Osteoblast (primary cell): ENCODE measurements around the gene LCAT. TPM values are rescaled to one million over a fixed set of nuclear protein-coding genes. Genes with fewer than 3 reads are reported as not detected.

Source experiments
- total RNA-seq: library from RNA; depleted of rRNA; stranded (reverse); fragments of >200 nt; gene quantifications from 2 replicates; pipeline ENCODE4 v1.2.3, GENCODE V29; 2012

The LCAT gene
- total RNA-seq, 1 donor = 6.9 TPM

Other genes starting within 250 kb of the LCAT start
- 15.9 and 19.4 TPM in 2 replicates for gene GFOD2, start 224.8 kb downstream of the LCAT start, total RNA-seq
- gene RANBP10, start 137.6 kb downstream of the LCAT start, total RNA-seq = 5.4 and 5.6 TPM in 2 replicates
- gene TSNAXIP1, start 137.2 kb downstream of the LCAT start, total RNA-seq = 0.88 and 1.8 TPM in 2 replicates
- gene THAP11, start 101.8 kb downstream of the LCAT start, total RNA-seq = 23.6 and 25.7 TPM in 2 replicates
- 203 TPM in 2 replicates for gene NUTF2, start 97.2 kb downstream of the LCAT start, total RNA-seq
- gene CENPT, start 96.4 kb downstream of the LCAT start, total RNA-seq = 24.2 and 25.6 TPM in 2 replicates
- gene EDC4, start 71.1 kb downstream of the LCAT start, total RNA-seq = 45.7 and 60.8 TPM in 2 replicates
- gene NRN1L, start 59.2 kb downstream of the LCAT start, total RNA-seq = 0.29 TPM in 1 of 2 replicates, not detected in the other
- gene PSKH1, start 50.9 kb downstream of the LCAT start, total RNA-seq = 16.8 and 18.5 TPM in 2 replicates
- 0.36 and 0.59 TPM in 2 replicates for gene CTRL, start 12.3 kb downstream of the LCAT start, total RNA-seq
- 44.5 and 47.0 TPM in 2 replicates for gene PSMB10, start 7.3 kb downstream of the LCAT start, total RNA-seq
- 79.3 and 82.2 TPM in 2 replicates for gene SLC12A4, start 24.5 kb upstream of the LCAT start, total RNA-seq
- not detected in 2 replicates for gene DPEP3, start 36.4 kb upstream of the LCAT start, total RNA-seq
- not detected in 2 replicates for gene DPEP2, start 55.4 kb upstream of the LCAT start, total RNA-seq
- gene DPEP2NB, start 71.8 kb upstream of the LCAT start, total RNA-seq = not detected in 2 replicates
- 10.5 and 12.4 TPM in 2 replicates for gene DDX28, start 79.1 kb upstream of the LCAT start, total RNA-seq
- gene DUS2, start 79.2 kb upstream of the LCAT start, total RNA-seq = 8.7 and 8.8 TPM in 2 replicates
- gene NFATC3, start 141.2 kb upstream of the LCAT start, total RNA-seq = 36.2 and 43.9 TPM in 2 replicates